D721Med (cell line): ENCODE data around the gene GHRL.

Experiments used
- DNase-seq: peaks from one replicate; pipeline ENCODE4 v3.0.0; 2011; ENCODE audit warnings: low spot score; ENCODE audit not compliant: insufficient read length
- FAIRE-seq: peaks from 2 replicates; lab custom pipeline; 2011; peaks lifted over from hg19 to GRCh38; lab: Jason Lieb, UNC
- TF ChIP-seq, protein P1 (sequence below): IDR thresholded peaks from 2 replicates; pipeline ENCODE4 v1.5.1; 2012; ENCODE audit warnings: mild to moderate bottlenecking, control low read depth; ENCODE audit not compliant: insufficient read depth; ENCODE audit errors: missing control alignments

The GHRL gene

DNA sequence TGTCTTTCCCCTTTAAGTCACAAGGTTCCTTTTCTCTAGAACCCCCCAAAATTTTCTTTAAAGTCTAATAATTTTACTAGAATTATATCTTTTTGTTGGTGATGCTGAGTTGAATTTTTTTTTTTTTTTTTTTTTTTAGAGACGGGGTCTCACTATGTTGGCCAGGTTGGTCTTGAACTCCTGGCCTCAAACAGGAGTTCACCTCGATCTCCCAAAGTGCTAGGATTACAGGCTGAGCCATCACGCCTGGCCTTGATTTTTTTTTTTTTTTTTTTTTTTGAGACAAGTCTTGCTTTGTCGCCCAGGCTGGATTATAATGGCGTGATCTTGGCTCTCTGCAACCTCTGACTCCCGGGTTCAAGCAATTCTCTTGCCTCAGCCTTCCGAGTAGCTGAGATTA is 15.9 kb upstream of the GHRL start:
- DNase-seq (no peak), FAIRE-seq (no peak)
- TF ChIP-seq, protein P1, sequence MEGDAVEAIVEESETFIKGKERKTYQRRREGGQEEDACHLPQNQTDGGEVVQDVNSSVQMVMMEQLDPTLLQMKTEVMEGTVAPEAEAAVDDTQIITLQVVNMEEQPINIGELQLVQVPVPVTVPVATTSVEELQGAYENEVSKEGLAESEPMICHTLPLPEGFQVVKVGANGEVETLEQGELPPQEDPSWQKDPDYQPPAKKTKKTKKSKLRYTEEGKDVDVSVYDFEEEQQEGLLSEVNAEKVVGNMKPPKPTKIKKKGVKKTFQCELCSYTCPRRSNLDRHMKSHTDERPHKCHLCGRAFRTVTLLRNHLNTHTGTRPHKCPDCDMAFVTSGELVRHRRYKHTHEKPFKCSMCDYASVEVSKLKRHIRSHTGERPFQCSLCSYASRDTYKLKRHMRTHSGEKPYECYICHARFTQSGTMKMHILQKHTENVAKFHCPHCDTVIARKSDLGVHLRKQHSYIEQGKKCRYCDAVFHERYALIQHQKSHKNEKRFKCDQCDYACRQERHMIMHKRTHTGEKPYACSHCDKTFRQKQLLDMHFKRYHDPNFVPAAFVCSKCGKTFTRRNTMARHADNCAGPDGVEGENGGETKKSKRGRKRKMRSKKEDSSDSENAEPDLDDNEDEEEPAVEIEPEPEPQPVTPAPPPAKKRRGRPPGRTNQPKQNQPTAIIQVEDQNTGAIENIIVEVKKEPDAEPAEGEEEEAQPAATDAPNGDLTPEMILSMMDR, result no peak

DNA sequence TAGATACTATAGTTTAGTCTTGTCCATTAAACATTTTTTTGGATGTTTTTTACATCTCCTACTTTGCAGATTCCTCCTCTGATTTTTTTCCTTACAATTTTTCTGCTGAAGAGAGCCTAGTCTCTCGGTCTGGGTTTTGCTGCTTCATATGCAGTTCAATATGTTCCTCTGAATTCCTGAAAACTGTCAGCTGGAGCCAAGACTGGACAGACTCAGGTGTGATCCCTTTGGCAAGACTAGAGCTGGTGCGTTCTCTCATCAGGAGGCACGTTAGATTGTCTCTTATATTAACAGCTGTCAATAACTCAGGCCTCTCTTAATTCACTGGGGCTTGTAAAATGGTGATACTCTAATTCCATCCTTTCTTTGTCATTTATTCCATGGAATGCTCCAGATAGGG is 13.4 kb upstream of the GHRL start:
- TF ChIP-seq, protein P1, result no peak
- no peak for DNase-seq
- FAIRE-seq, result no peak

DNA sequence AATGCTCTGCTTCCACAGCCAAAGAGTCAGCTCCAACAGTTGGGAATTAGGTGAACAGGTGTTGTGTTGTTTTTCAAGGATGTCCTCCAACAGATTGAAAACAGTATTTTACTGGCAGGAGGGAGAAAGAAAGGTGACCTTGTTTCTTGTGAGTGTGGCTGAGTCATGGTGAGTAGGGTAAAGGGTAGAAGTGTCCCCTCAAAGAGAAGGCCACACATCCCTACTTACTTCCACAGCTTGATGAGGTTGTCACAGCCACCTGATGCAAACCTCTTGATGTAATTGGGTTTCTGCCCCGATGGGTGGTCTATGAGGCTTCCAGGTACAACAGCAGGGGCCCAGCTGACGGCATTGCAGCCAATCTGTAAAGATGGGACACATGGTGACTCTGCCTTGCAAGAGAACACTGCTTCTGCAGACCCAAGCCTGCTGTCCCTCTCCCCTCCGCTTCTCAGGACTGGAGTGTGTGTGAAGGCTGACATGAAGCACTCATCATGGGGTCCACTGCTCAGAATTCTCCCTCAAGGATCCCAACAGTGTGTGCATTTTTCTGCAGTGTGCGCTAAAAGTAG is 12.7 kb upstream of the GHRL start:
- DNase-seq (no peak), FAIRE-seq (no peak)
- TF ChIP-seq, protein P1, result no peak

DNA sequence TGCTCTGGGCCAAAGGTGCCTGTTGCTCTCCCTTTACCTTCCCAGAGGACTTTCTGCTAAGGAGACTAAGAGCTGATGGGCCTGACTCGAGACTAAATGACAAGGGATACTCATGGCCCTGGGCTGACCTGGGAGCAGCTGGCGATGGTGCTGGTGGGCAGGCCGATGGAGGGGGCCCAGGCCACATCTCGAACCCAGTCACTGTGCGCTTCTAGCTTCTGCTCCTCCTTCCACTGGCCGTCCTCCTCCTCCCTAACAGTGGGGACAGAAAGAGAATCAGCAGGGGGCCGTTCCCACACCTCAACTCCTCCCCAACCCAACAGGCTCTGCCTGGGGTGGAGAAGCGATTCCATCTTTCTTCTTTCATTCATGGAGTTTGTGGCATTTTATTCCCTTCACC is 12.2 kb upstream of the GHRL start:
- DNase-seq (no peak), FAIRE-seq (no peak)
- TF ChIP-seq, protein P1, result no peak

DNA sequence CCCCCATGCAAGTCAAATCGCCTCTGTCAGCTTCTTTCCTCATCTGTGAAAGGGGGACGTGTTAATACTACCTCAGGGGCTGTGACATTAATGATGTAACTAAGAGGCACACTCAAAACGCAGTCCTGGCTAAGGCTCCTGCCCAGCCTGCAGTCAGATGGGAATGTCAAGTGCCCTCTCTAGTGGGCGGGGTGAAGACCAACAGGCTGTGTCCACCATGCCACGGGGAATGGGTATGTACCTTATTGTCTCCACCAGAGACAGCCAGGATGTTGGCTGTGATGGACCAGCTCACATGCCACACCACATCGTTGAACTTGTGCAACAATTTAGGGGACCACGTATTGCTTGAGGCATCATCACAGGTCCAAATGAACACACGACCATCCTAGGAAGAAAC is 11.0 kb upstream of the GHRL start:
- FAIRE-seq (no peak), DNase-seq (no peak)
- TF ChIP-seq, protein P1, result no peak

DNA sequence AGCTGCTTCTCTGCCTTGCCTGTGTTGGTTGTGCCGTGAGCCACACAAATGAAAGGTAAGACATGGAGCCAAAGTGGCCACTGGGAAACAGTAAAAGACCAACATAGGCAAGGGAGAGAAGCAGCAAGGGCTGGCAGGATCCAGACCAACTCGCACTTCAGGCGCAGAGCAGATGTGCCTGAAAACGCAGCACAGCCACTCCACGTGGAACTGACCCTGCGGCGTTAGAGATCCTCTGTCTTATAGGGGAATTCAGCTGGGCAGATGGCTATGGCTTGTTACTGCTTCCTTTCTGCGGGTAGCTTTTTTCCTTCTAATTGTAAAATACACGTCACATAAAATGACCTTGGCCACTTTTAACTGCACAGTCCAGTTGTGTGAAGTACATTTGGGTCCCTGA is 10.4 kb upstream of the GHRL start:
- TF ChIP-seq, protein P1, result no peak
- DNase-seq, result no peak
- FAIRE-seq, result no peak

DNA sequence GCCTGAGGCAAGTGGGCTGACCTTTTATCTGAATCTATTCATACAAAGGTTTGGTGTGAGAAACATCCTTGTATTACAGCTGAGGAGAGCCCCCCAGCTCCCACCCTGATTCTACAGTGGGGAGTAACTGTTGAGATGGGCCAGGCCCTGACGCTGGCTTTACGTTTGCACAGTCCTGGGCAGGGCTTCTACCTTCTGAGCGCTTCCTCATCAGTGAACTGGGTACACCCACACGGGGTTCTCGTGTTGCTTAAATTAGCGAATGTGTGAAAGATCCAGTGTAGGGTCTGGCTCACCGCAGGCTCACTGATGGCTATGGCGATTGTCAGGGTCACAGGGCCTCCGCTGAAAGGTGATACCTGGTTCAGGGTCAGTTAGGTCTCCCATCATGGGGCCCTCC is 7.3 kb upstream of the GHRL start:
- DNase-seq (no peak), FAIRE-seq (no peak)
- TF ChIP-seq, protein P1, result no peak
